ENCODE data around the gene PAK2.
"Not testable (repeated sequence)": the region's sequence is repeated elsewhere in the genome, so short reads cannot be mapped to it uniquely, and the experiment has no call there.

Gene PAK2

DNA sequence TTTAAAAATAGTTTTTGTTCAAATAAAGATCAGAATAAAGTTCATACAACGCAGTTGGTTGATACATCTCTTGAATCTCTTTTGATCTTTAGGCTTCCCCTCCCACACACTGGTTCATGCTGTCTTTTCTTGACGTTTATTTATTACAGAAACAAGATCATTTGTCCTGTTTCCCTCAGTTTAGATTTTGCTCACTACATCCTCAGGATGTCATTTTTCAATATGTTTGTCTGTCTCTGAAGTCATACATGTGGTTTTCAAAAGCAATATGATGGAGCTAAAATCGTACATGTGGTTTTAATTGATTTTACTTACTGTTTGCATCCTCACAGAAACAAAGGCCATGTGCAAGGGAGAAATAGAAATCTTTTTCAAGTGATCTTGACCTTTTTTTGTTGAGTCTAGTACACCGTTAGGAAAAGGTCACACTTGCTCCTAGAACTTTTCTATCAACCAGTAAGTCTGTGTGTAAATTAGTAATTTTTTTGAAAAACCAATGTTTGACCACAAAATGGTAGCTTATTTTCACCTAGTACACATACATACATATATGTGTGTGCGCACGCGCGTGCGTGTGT lies 64.3 kb downstream of the PAK2 start:
- no peak for DNase-seq (ENCODE audit: low read depth, low spot score)
- no peak overlapping the region for H3K27ac ChIP-seq (ENCODE audit: low read length)

DNA sequence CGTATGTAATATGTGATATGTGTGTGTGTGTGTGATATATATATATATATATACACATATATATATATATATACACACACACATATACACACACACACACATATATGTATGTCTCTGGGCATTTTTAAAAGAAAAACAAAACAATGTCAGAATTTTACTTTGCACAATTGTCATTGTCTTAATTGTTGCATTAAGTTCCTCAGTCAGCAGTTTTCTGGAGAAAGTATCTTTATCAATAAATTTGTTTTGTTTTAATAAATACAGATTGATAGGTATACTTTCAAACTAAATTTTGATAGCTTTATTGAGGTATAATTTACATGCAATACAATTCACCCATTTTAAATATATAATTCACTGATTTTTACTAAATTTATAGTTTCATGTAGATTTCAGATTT lies 65.1 kb downstream of the PAK2 start:
- H3K4me3 ChIP-seq (ENCODE audit: low read length), result no peak overlapping the region
- peaks cover 12% of the 10 kb centered on the region; the same call in 1 of the 2 replicates for H3K36me3 ChIP-seq (ENCODE audit: control insufficient read depth, insufficient read depth, low read length)
- no CpG with 5 or more reads among the region's 1 CpG for WGBS (ENCODE audit: insufficient coverage, insufficient read length)
- H3K9me3 ChIP-seq (ENCODE audit: control insufficient read depth, insufficient read depth, low read length), result no peaks in the 10 kb centered on the region
- no peaks in the 10 kb centered on the region for H3K27me3 ChIP-seq (ENCODE audit: control insufficient read depth, insufficient read depth, low read length)
- H3K27ac ChIP-seq (ENCODE audit: low read length), result no peak overlapping the region
- H3K4me1 ChIP-seq (ENCODE audit: control insufficient read depth, insufficient read depth, low read length), result no peaks in the 10 kb centered on the region; the same call in 1 of the 2 replicates
- no peak for DNase-seq (ENCODE audit: low read depth, low spot score)

More for the DNA sequence above, 64.3 kb downstream of the PAK2 start:
- no CpG with 5 or more reads among the region's 9 CpGs for WGBS (ENCODE audit: insufficient coverage, insufficient read length)
- Histone ChIP-seq H3K9me3 (ENCODE audit: control insufficient read depth, insufficient read depth, low read length) (no peaks in the 10 kb centered on the region), H3K27me3 (ENCODE audit: control insufficient read depth, insufficient read depth, low read length) (no peaks in the 10 kb centered on the region), H3K4me3 (ENCODE audit: low read length) (no peak overlapping the region), H3K4me1 (ENCODE audit: control insufficient read depth, insufficient read depth, low read length) (no peaks in the 10 kb centered on the region; the same call in 1 of the 2 replicates), H3K36me3 (ENCODE audit: control insufficient read depth, insufficient read depth, low read length) (peaks cover 12% of the 10 kb centered on the region; the same call in 1 of the 2 replicates)

DNA sequence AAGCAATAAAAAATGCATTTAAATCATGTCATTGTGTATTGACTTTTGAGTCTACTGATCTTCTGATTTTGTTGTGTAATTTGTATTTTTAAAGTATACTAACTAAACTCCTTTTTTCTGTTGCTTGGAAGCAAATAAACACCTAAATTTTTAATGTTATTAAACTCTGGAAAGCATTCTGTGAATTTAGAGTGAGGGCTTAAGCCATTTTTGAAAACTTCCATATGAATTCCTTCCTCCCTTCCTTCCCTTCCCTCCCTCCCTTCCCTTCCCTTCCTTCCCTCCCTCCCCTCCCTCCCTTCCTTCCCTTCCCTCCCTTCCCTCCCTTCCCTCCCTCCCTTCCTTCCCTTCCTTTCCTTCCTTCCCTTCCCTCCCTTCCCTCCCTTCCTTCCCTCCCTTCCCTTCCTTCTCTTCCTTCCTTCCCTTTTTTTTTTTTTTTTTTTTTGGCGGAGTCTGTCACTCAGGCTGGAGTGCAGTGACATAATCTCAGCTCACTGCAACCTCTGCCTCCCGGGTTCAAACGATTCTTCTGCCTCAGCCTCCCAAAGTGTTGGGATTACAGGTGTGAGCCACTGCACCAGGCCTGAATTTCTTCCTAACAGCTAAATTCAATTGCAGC lies 71.4 kb downstream of the PAK2 start:
- peaks cover 15% of the 10 kb centered on the region; the same call in 1 of the 2 replicates for H3K36me3 ChIP-seq (ENCODE audit: control insufficient read depth, insufficient read depth, low read length)
- no CpG with 5 or more reads among the region's 3 CpGs for WGBS (ENCODE audit: insufficient coverage, insufficient read length)

DNA sequence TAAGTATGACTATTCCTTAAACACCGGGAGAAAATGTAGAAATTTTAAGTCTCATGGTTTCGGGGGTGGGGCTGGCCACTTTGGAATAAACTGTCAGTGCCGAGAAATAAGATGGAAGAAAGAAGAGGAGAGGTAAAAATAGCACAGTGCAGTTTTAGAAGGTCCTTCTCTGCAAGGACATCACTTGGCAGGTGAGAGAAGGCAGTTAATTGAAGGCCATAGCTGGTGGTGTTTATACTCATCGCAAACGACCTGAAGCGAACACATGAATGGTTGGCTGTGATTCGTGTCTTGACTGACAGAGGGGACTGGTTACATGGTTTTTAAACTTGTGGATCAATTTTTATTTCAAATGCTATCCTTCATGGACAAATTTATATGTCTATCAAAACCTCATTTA lies 73.2 kb downstream of the PAK2 start:
- no peak for DNase-seq (ENCODE audit: low read depth, low spot score)
- H3K9me3 ChIP-seq (ENCODE audit: control insufficient read depth, insufficient read depth, low read length), result no peaks in the 10 kb centered on the region
- H3K27ac ChIP-seq (ENCODE audit: low read length), result no peak overlapping the region
- H3K4me3 ChIP-seq (ENCODE audit: low read length), result no peak overlapping the region
- peaks cover 9% of the 10 kb centered on the region; the same call in 1 of the 2 replicates for H3K36me3 ChIP-seq (ENCODE audit: control insufficient read depth, insufficient read depth, low read length)
- no CpG with 5 or more reads among the region's 7 CpGs for WGBS (ENCODE audit: insufficient coverage, insufficient read length)
- H3K4me1 ChIP-seq (ENCODE audit: control insufficient read depth, insufficient read depth, low read length), result no peaks in the 10 kb centered on the region
- no peaks in the 10 kb centered on the region for H3K27me3 ChIP-seq (ENCODE audit: control insufficient read depth, insufficient read depth, low read length)

More for the DNA sequence above, 71.4 kb downstream of the PAK2 start:
- Histone ChIP-seq H3K27ac (ENCODE audit: low read length) (no peak overlapping the region), H3K27me3 (ENCODE audit: control insufficient read depth, insufficient read depth, low read length) (no peaks in the 10 kb centered on the region), H3K4me1 (ENCODE audit: control insufficient read depth, insufficient read depth, low read length) (no peaks in the 10 kb centered on the region), H3K4me3 (ENCODE audit: low read length) (no peak overlapping the region), H3K9me3 (ENCODE audit: control insufficient read depth, insufficient read depth, low read length) (no peaks in the 10 kb centered on the region)
- DNase-seq (ENCODE audit: low read depth, low spot score), result no peak

DNA sequence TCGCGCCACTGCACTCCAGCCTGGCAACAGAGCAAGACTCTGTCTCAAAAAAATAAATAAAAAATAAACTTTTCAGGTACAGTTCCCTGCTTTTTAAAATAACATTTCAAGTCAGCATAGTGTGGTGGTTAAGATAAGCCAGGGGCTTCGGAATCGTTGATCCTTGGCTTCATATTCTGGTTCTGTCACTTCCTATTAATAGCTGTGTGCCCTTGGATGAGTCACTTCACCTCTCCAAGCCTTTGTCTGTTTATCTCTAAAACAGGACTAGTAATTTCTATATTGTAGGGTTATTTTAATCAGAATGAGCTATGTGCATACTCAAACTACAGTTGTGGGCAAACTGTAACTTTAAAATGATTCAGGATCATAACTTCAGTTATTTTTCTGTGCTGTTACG lies 74.2 kb downstream of the PAK2 start:
- Histone ChIP-seq H3K27ac (ENCODE audit: low read length) (no peak overlapping the region), H3K36me3 (ENCODE audit: control insufficient read depth, insufficient read depth, low read length) (peaks cover 13% of the 10 kb centered on the region; the same call in 1 of the 2 replicates)
- WGBS (ENCODE audit: insufficient coverage, insufficient read length), result no CpG with 5 or more reads among the region's 5 CpGs

DNA sequence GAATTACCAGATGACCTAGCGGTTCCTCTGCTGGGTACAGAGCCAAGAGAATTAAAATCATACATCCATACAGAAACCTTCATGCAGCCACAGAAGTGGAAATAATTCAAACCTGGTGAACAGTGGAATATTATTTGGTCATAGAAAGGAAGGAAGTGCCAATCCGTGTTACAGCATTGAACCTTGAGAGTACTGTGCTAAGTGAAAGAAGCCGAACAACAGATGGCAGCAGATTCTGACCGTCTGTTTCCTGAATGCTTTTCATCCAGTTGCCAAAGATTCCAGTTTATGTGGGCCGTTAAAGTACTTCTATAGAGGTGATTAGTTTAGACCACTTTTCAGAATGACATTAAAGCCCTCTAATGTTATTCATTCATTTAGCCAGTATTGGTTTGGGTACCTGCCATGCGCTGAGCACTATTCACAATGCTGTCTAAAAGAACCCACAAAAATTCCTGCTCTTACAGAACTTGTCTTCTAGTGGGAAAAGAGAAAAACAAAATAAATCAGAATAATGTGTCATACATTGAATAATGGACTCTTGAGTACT lies 82.2 kb downstream of the PAK2 start:
- no peak overlapping the region for H3K4me3 ChIP-seq (ENCODE audit: low read length)
- DNase-seq (ENCODE audit: low read depth, low spot score), result no peak
- no peaks in the 10 kb centered on the region for H3K9me3 ChIP-seq (ENCODE audit: control insufficient read depth, insufficient read depth, low read length)
- H3K27me3 ChIP-seq (ENCODE audit: control insufficient read depth, insufficient read depth, low read length), result no peaks in the 10 kb centered on the region
- WGBS (ENCODE audit: insufficient coverage, insufficient read length), result no CpG with 5 or more reads among the region's 6 CpGs
- H3K36me3 ChIP-seq (ENCODE audit: control insufficient read depth, insufficient read depth, low read length), result peaks cover 17% of the 10 kb centered on the region
- H3K4me1 ChIP-seq (ENCODE audit: control insufficient read depth, insufficient read depth, low read length), result no peaks in the 10 kb centered on the region
- H3K27ac ChIP-seq (ENCODE audit: low read length), result no peak overlapping the region

More for the DNA sequence above, 74.2 kb downstream of the PAK2 start:
- Histone ChIP-seq H3K27me3 (ENCODE audit: control insufficient read depth, insufficient read depth, low read length) (no peaks in the 10 kb centered on the region), H3K9me3 (ENCODE audit: control insufficient read depth, insufficient read depth, low read length) (no peaks in the 10 kb centered on the region), H3K4me3 (ENCODE audit: low read length) (no peak overlapping the region), H3K4me1 (ENCODE audit: control insufficient read depth, insufficient read depth, low read length) (no peaks in the 10 kb centered on the region)
- DNase-seq (ENCODE audit: low read depth, low spot score), result no peak

DNA sequence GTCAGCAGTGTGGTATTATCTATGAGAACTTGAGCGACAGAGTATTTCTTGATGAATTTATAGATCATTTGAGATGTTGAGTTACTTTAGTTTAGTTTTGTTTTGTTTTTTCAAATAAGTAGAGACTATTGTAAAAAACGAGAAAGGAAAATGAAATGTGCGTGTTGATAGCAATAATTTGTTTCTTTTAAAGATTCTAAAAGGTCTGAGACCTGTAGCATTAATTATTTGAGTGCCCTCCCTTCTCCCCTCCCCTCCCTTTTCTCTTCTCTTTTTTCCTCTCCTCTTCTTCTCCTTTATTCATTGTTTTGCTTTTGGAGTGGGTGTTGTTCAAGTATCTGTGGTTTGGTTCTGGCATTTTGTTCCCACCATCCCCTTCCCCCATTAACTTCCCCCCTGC lies 90.0 kb downstream of the PAK2 start:
- not testable (repeated sequence) for H3K4me1 ChIP-seq (ENCODE audit: control insufficient read depth, insufficient read depth, low read length); H3K9me3 ChIP-seq (ENCODE audit: control insufficient read depth, insufficient read depth, low read length); H3K36me3 ChIP-seq (ENCODE audit: control insufficient read depth, insufficient read depth, low read length); DNase-seq (ENCODE audit: low read depth, low spot score); H3K27ac ChIP-seq (ENCODE audit: low read length); H3K27me3 ChIP-seq (ENCODE audit: control insufficient read depth, insufficient read depth, low read length); H3K4me3 ChIP-seq (ENCODE audit: low read length)
- 100% methylated on average over 2 of the region's 3 CpGs for WGBS (ENCODE audit: insufficient coverage, insufficient read length)

DNA sequence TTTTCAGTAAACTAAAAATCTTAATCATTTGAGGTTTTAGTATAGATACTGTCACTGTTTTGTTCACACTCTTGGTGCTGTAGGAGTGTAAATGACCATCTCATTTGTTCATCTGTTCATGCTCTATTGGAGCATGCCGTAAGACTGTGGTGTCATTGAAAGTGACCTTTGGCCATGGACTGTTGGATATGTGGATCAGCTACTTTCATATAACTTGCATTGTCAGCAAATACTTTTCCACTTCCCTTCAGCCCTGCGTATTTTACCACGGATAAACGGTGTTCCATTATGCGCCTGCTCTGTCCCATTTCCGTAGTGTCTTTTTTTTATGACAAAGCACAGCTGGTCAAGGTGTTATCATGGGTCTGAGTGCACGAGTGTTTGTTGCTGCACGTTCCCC lies 95.4 kb downstream of the PAK2 start:
- H3K36me3 ChIP-seq (ENCODE audit: control insufficient read depth, insufficient read depth, low read length), result peaks cover 2% of the 10 kb centered on the region; the same call in 1 of the 2 replicates
- WGBS (ENCODE audit: insufficient coverage, insufficient read length), result no CpG with 5 or more reads among the region's 8 CpGs
- no peaks in the 10 kb centered on the region for H3K4me1 ChIP-seq (ENCODE audit: control insufficient read depth, insufficient read depth, low read length)
- H3K9me3 ChIP-seq (ENCODE audit: control insufficient read depth, insufficient read depth, low read length), result no peaks in the 10 kb centered on the region
- no peak for DNase-seq (ENCODE audit: low read depth, low spot score)
- H3K27ac ChIP-seq (ENCODE audit: low read length), result no peak overlapping the region
- no peaks in the 10 kb centered on the region for H3K27me3 ChIP-seq (ENCODE audit: control insufficient read depth, insufficient read depth, low read length)
- no peak overlapping the region for H3K4me3 ChIP-seq (ENCODE audit: low read length)

DNA sequence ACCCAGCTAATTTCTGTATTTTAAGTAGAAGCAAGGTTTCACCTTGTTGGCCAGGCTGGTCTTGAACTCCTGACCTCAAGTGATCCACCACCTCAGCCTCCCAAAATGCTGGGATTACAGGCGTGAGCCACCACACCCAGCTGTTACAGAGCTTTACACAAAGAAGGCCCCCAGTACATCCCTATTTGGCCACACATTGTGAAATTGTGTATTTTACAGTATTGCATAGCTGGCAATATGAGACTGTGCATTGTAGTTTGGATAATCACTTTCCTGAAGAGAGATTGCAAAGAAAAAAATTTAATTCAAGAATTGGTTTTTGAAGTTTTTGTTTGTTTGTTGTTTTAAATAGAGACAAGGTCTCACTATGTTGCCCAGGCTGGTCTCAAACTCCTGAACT lies 97.0 kb downstream of the PAK2 start:
- H3K4me1 ChIP-seq (ENCODE audit: control insufficient read depth, insufficient read depth, low read length); H3K4me3 ChIP-seq (ENCODE audit: low read length); H3K36me3 ChIP-seq (ENCODE audit: control insufficient read depth, insufficient read depth, low read length); H3K27ac ChIP-seq (ENCODE audit: low read length); H3K9me3 ChIP-seq (ENCODE audit: control insufficient read depth, insufficient read depth, low read length); H3K27me3 ChIP-seq (ENCODE audit: control insufficient read depth, insufficient read depth, low read length); DNase-seq (ENCODE audit: low read depth, low spot score): not testable (repeated sequence)
- no CpG with 5 or more reads among the region's 1 CpG for WGBS (ENCODE audit: insufficient coverage, insufficient read length)

DNA sequence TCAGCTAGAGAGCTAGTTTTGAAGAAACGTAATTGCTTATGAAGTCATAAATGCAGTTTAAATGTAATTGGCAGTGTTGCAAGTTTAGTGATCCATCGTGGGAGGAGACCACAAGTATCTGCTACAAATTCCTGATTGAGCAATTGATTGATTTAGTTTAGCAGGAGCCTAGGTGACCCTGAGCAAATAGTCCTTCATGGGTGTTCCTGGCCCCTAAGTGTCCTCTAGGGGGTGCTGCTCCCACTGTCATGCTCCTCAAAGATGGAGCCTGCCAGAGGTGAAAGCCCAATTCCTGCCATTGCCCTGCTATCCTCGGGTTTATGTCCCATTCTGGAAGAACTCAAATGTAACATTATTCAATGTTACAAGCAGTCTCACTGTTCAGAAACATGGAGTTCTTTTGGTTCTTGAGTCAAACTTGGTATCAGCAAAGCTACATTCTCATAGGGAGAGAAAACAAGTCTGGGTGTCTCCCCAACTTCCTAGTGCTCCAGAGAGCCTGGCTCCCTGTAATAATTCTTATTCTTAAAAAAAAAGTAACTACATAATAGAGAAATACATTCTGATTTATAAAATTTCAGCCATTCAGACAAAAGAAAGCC lies 98.3 kb downstream of the PAK2 start:
- DNase-seq (ENCODE audit: low read depth, low spot score), result peak; percentile 74
- H3K4me1 ChIP-seq (ENCODE audit: control insufficient read depth, insufficient read depth, low read length), result no peaks in the 10 kb centered on the region
- no peak overlapping the region for H3K27ac ChIP-seq (ENCODE audit: low read length)
- H3K36me3 ChIP-seq (ENCODE audit: control insufficient read depth, insufficient read depth, low read length), result no peaks in the 10 kb centered on the region
- H3K9me3 ChIP-seq (ENCODE audit: control insufficient read depth, insufficient read depth, low read length), result no peaks in the 10 kb centered on the region
- H3K4me3 ChIP-seq (ENCODE audit: low read length), result no peak overlapping the region
- H3K27me3 ChIP-seq (ENCODE audit: control insufficient read depth, insufficient read depth, low read length), result no peaks in the 10 kb centered on the region
- no CpG with 5 or more reads among the region's 3 CpGs for WGBS (ENCODE audit: insufficient coverage, insufficient read length)
